Sigmoid colon (tissue), 7 donors: ENCODE data around the gene SPATA13. TPM values are rescaled to one million over a fixed set of nuclear protein-coding genes. Genes with fewer than 3 reads are reported as not detected.

Experiments
- DNase-seq: peaks from one replicate; pipeline ENCODE4 v3.0.0-alpha.2; 2019
- H3K27ac ChIP-seq, 4 donors: fragments of 200-600 bp; sonication (generic); one replicate each; pipeline ENCODE4 v1.5.1; 2016 to 2019; ENCODE audit warnings: mild to moderate bottlenecking in 1 of 4
- H3K27me3 ChIP-seq, 3 donors: fragments of 200-600 bp; sonication (generic); one replicate each; pipeline ENCODE4 v1.5.1; 2019; ENCODE audit warnings: mild to moderate bottlenecking in 1 of 3
- H3K36me3 ChIP-seq, 4 donors: fragments of 200-600 bp; sonication (generic); one replicate each; pipeline ENCODE4 v1.5.1; 2016 to 2019
- H3K4me1 ChIP-seq, 4 donors: fragments of 200-600 bp; sonication (generic); one replicate each; pipeline ENCODE4 v1.5.1; 2017 to 2019
- H3K4me3 ChIP-seq, 4 donors: fragments of 200-600 bp; sonication (generic); one replicate each; pipeline ENCODE4 v1.5.1; 2017 to 2019; ENCODE audit warnings: mild to moderate bottlenecking in 2 of 4, moderate library complexity in 1 of 4
- H3K9me3 ChIP-seq, 4 donors: fragments of 200-600 bp in 3 of 4; sonication (generic) in 3 of 4; one replicate each; pipeline versions ENCODE4 v1.5.1 to v1.6.1; 2013 to 2019
- CTCF ChIP-seq, 4 experiments: fragments of 450-650 bp in 3 of 4; fragments of 200-600 bp in 1 of 4; IDR thresholded peaks; one replicate each; pipeline ENCODE4 v1.5.1; 2016 to 2019; ENCODE audit warnings: antibody characterized with exemption in 4 of 4, mild to moderate bottlenecking in 3 of 4, moderate library complexity in 2 of 4
- EP300 ChIP-seq, 4 donors: sonication (generic); formaldehyde crosslinking; IDR thresholded peaks; one replicate each; pipeline ENCODE4 v1.6.1; 2017; ENCODE audit warnings: antibody characterized with exemption in 4 of 4
- POLR2A ChIP-seq, 2 donors: fragments of 450-650 bp; IDR thresholded peaks; one replicate each; pipeline ENCODE4 v1.6.1; 2016; ENCODE audit warnings: antibody characterized with exemption in 2 of 2, mild to moderate bottlenecking in 2 of 2, moderate library complexity in 2 of 2
- POLR2AphosphoS5 ChIP-seq, 4 donors: sonication (generic); formaldehyde crosslinking; IDR thresholded peaks; one replicate each; pipeline ENCODE4 v1.6.1; 2017; ENCODE audit warnings: antibody characterized with exemption in 4 of 4
- WGBS, 2 donors: extraction: QIAGEN DNeasy Blood & Tissue Kit; methylation state at CpG; one replicate each; pipeline ENCODE4 v1.1.7; 2013; 5-methylcytosine and 5-hydroxymethylcytosine counted together
- intact Hi-C: fragments of 100-400 bp; cut with DNase I; formaldehyde crosslinking; loops from one replicate; pipeline ENCODE4 v1.15.1; 2023
- polyA plus RNA-seq, 3 donors: library from polyadenylated mRNA; stranded (reverse); fragments of 200-250 nt; gene quantifications; one replicate each; pipeline ENCODE4 v1.2.3, GENCODE V29; 2013
- total RNA-seq, 4 donors: library from RNA; depleted of rRNA; stranded (reverse); fragments of >200 nt; gene quantifications; one replicate each; pipeline ENCODE4 v1.1.0, GENCODE V29; 2016
- donor health status: healthy with polysubstance abuse.
- donor health status: Bipolar disorder and iron deficiency.
- donor health status: healthy.

SPATA13 gene
- total and polyA plus RNA-seq, 7 donors = 15.6 to 29.4 (median 18.1) TPM

- WGBS, 2 donors = 94 to 97% methylated on average over 4 of the region's 4 CpGs
- DNase-seq = no peak
- no peak overlapping the region for H3K4me3 ChIP-seq
- no peak overlapping the region for H3K27ac ChIP-seq
- no peak for TF ChIP-seq CTCF (IDR thresholded peaks at IDR 0.05)
- no peaks in the 10 kb centered on the region for H3K9me3 ChIP-seq
- H3K27me3 ChIP-seq = no peaks in the 10 kb centered on the region
- H3K36me3 ChIP-seq = no peaks in the 10 kb centered on the region
- H3K4me1 ChIP-seq = peaks cover 0 to 31% (median 15%) of the 10 kb centered on the region in 4 donors
- intact Hi-C loops = no loop called here
Observed at GRCh38 chr13:24172071-24172470, 11.6 kb downstream of the SPATA13 start.

- Histone ChIP-seq H3K36me3 (no peaks in the 10 kb centered on the region), H3K9me3 (no peaks in the 10 kb centered on the region), H3K4me1 (peaks cover 0 to 22% (median 10%) of the 10 kb centered on the region in 4 donors), H3K27ac (no peak overlapping the region), H3K4me3 (no peak overlapping the region), H3K27me3 (no peaks in the 10 kb centered on the region)
- DNase-seq = no peak
- 44 to 68% methylated on average over 2 of the region's 2 CpGs for WGBS, 2 donors
- intact Hi-C loops = no loop called here
- TF ChIP-seq POLR2AphosphoS5 (IDR thresholded peaks at IDR 0.05) (no peak), EP300 (IDR thresholded peaks at IDR 0.05) (no peak), POLR2A (IDR thresholded peaks at IDR 0.05) (no peak), CTCF (IDR thresholded peaks at IDR 0.05) (no peak)
Observed at GRCh38 chr13:24173795-24174194, 13.3 kb downstream of the SPATA13 start.

GRCh38 chr13:24175847-24176246 is 15.3 kb downstream of the SPATA13 start:
- Histone ChIP-seq H3K27me3 (no peaks in the 10 kb centered on the region), H3K9me3 (no peaks in the 10 kb centered on the region), H3K36me3 (no peaks in the 10 kb centered on the region), H3K4me1 (peaks cover 0 to 16% (median 8%) of the 10 kb centered on the region in 4 donors), H3K27ac (no peak overlapping the region), H3K4me3 (no peak overlapping the region)
- WGBS, 2 donors = 63 to 81% methylated on average over 4 of the region's 4 CpGs
- intact Hi-C loops = no loop called here
- no peak for DNase-seq
- TF ChIP-seq POLR2AphosphoS5 (IDR thresholded peaks at IDR 0.05) = no peak
- no peak for TF ChIP-seq POLR2A (IDR thresholded peaks at IDR 0.05)
- no peak for TF ChIP-seq CTCF (IDR thresholded peaks at IDR 0.05)

- intact Hi-C loops = no loop called here
- no peaks in the 10 kb centered on the region for H3K36me3 ChIP-seq
- TF ChIP-seq CTCF (IDR thresholded peaks at IDR 0.05) (no peak), EP300 (IDR thresholded peaks at IDR 0.05) (no peak), POLR2AphosphoS5 (IDR thresholded peaks at IDR 0.05) (no peak), POLR2A (IDR thresholded peaks at IDR 0.05) (no peak)
- peaks cover 0 to 16% (median 8%) of the 10 kb centered on the region in 4 donors for H3K4me1 ChIP-seq
- no peaks in the 10 kb centered on the region for H3K27me3 ChIP-seq
- no peak overlapping the region for H3K27ac ChIP-seq
- WGBS, 2 donors = 85 to 90% methylated on average over 8 of the region's 8 CpGs
- no peak overlapping the region for H3K4me3 ChIP-seq
- H3K9me3 ChIP-seq = no peaks in the 10 kb centered on the region
- DNase-seq = no peak
Observed at GRCh38 chr13:24176351-24177101, 16.0 kb downstream of the SPATA13 start.
